Stimulated activated CD8-positive, alpha-beta memory T cell treated with anti-CD3 and anti-CD28 coated beads, Interleukin-4, amount 100 ng/mL, for 4 hours (primary cell): ENCODE measurements around the gene ARPP21.

Source experiments
- DNase-seq, 2 donors: peaks; one replicate each; pipeline ENCODE4 v3.0.0-alpha.2; 2020; ENCODE audit warnings: low read depth in 2 of 2, low spot score in 1 of 2

The ARPP21 gene

GRCh38 chr3:35733341-35733740 is 94.0 kb downstream of the ARPP21 start:
- DNase-seq, result no peak

- DNase-seq, result no peak
Observed at GRCh38 chr3:35733864-35734263, 94.5 kb downstream of the ARPP21 start.

GRCh38 chr3:35737080-35737479 is 97.8 kb downstream of the ARPP21 start:
- DNase-seq, result no peak

GRCh38 chr3:35737527-35737926 is 98.2 kb downstream of the ARPP21 start:
- DNase-seq, result no peak

- no peak for DNase-seq
Observed at GRCh38 chr3:35737934-35738706, 98.8 kb downstream of the ARPP21 start.

- DNase-seq, result no peak
Observed at GRCh38 chr3:35739181-35739809, 100.0 kb downstream of the ARPP21 start.

GRCh38 chr3:35739964-35740527 is 100.7 kb downstream of the ARPP21 start:
- DNase-seq, result no peak

- DNase-seq, result no peak
Observed at GRCh38 chr3:35743218-35743617, 103.9 kb downstream of the ARPP21 start.

GRCh38 chr3:35744419-35744818 is 105.1 kb downstream of the ARPP21 start:
- DNase-seq, result no peak

- no peak for DNase-seq
Observed at GRCh38 chr3:35745351-35745750, 106.0 kb downstream of the ARPP21 start.

- DNase-seq, result no peak
Observed at GRCh38 chr3:35745802-35746484, 106.6 kb downstream of the ARPP21 start.

- no peak for DNase-seq
Observed at GRCh38 chr3:35746492-35746891, 107.2 kb downstream of the ARPP21 start.

- DNase-seq, result no peak
Observed at GRCh38 chr3:35748144-35748543, 108.8 kb downstream of the ARPP21 start.

GRCh38 chr3:35751207-35751606 is 111.9 kb downstream of the ARPP21 start:
- DNase-seq, result no peak

GRCh38 chr3:35757991-35758757 is 118.8 kb downstream of the ARPP21 start:
- DNase-seq, result no peak

GRCh38 chr3:35760146-35760545 is 120.8 kb downstream of the ARPP21 start:
- DNase-seq, result no peak

GRCh38 chr3:35761311-35761710 is 122.0 kb downstream of the ARPP21 start:
- no peak for DNase-seq

- no peak for DNase-seq
Observed at GRCh38 chr3:35772381-35773015, 133.2 kb downstream of the ARPP21 start.

- no peak for DNase-seq
Observed at GRCh38 chr3:35773417-35773816, 134.1 kb downstream of the ARPP21 start.

GRCh38 chr3:35776346-35776745 is 137.0 kb downstream of the ARPP21 start:
- no peak for DNase-seq

GRCh38 chr3:35777065-35777464 is 137.7 kb downstream of the ARPP21 start:
- no peak for DNase-seq
